GM18508 (cell line): Measurements from ENCODE around the gene QPCT.
"Not testable (repeated sequence)": the region's sequence is repeated elsewhere in the genome, so short reads cannot be mapped to it uniquely, and the experiment has no call there.

Source experiments
- ATAC-seq: cut with Tn5 transposase; IDR thresholded peaks from one replicate; pipeline ENCODE4 v1.9.1; 2021; ENCODE audit warnings: moderate number of reproducible peaks; ENCODE audit not compliant: insufficient read depth, unreplicated experiment

QPCT gene

GRCh38 chr2:37344453-37345361, at the start of gene QPCT:
TSS of gene QPCT (plus strand) at chr2:37344630. CDS start at chr2:37344732, 102 bp downstream.
- no peak for ATAC-seq

- not testable (repeated sequence) for ATAC-seq
Measured at GRCh38 chr2:37294858-37295257, 49.6 kb upstream of the QPCT start.

GRCh38 chr2:37295469-37296073, 48.9 kb upstream of the QPCT start:
- ATAC-seq = no peak

- ATAC-seq = no peak
Measured at GRCh38 chr2:37297632-37298031, 46.8 kb upstream of the QPCT start.

GRCh38 chr2:37300146-37300545, 44.3 kb upstream of the QPCT start:
- ATAC-seq = no peak

- ATAC-seq = no peak
Measured at GRCh38 chr2:37300578-37300977, 43.9 kb upstream of the QPCT start.

- ATAC-seq = no peak
Measured at GRCh38 chr2:37301408-37301807, 43.0 kb upstream of the QPCT start.

GRCh38 chr2:37302701-37303252, 41.7 kb upstream of the QPCT start:
- ATAC-seq = no peak

- no peak for ATAC-seq
Measured at GRCh38 chr2:37306024-37306423, 38.4 kb upstream of the QPCT start.

- ATAC-seq = no peak
Measured at GRCh38 chr2:37307500-37307899, 36.9 kb upstream of the QPCT start.

GRCh38 chr2:37315364-37315763, 29.1 kb upstream of the QPCT start:
- no peak for ATAC-seq

- ATAC-seq = no peak
Measured at GRCh38 chr2:37316181-37316580, 28.2 kb upstream of the QPCT start.

- no peak for ATAC-seq
Measured at GRCh38 chr2:37317746-37318145, 26.7 kb upstream of the QPCT start.

- peak; percentile 56 for ATAC-seq
Measured at GRCh38 chr2:37318401-37318800, 26.0 kb upstream of the QPCT start.

GRCh38 chr2:37319754-37320609, 24.4 kb upstream of the QPCT start:
- ATAC-seq = no peak

GRCh38 chr2:37321029-37321682, 23.3 kb upstream of the QPCT start:
- no peak for ATAC-seq

GRCh38 chr2:37322368-37322767, 22.1 kb upstream of the QPCT start:
- no peak for ATAC-seq

GRCh38 chr2:37323176-37323780, 21.2 kb upstream of the QPCT start:
- no peak for ATAC-seq

- no peak for ATAC-seq
Measured at GRCh38 chr2:37323781-37324535, 20.5 kb upstream of the QPCT start.
